Raji (cell line): ENCODE data around the gene ADAMTS14.

Experiments
- POLR2A ChIP-seq: IDR thresholded peaks from 2 replicates; pipeline ENCODE4 v1.6.1; 2011; ENCODE audit warnings: low read depth, low read length, control low read depth; ENCODE audit not compliant: insufficient read depth

The ADAMTS14 gene

GRCh38 chr10:70773965-70774809, 101.9 kb downstream of the ADAMTS14 start:
- no peak for TF ChIP-seq POLR2A

DNA sequence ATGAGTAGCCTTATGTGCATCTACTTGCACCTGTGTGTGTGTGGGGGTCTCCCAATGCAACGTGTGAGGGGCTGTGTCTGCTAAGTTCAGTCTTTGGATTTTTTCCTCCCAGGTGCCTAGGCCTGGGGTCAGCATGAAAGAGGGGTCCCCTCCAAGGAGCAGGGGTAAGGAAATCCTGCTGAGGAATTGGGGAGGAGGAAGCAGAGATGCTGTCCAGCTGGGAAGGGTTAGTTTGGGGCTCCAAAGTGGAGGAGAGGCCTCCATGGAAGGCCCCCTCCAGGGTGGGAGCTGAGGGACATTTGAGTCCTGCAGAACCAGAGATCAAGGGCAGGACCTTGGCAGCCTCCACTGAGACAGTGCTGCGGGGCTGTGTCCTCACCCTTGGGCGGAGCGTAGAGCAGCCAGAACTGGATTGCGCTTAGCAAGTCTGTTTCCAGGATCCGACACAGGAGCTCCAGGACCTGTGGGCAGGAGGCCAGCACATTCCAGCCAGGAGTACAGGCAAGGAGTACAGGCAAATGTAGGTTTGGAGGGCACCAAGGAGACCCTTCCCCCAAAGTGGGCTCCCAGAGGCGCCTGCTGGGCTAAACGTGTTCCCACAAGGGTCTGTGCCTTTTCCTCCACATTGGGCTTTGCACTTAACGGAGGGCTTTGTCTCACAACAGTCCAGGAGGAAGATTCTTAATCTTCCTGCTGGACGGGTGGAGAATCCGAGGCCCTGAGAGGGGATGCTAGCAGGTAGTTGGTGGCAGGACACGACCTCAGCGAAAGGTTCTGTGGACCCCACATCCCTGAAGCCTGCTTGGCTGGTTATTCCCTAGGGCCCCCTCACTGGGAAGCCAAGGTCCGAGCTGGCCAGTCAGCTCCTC, 102.7 kb downstream of the ADAMTS14 start:
- TF ChIP-seq POLR2A = no peak

GRCh38 chr10:70775679-70776454, 103.6 kb downstream of the ADAMTS14 start:
- no peak for TF ChIP-seq POLR2A

DNA sequence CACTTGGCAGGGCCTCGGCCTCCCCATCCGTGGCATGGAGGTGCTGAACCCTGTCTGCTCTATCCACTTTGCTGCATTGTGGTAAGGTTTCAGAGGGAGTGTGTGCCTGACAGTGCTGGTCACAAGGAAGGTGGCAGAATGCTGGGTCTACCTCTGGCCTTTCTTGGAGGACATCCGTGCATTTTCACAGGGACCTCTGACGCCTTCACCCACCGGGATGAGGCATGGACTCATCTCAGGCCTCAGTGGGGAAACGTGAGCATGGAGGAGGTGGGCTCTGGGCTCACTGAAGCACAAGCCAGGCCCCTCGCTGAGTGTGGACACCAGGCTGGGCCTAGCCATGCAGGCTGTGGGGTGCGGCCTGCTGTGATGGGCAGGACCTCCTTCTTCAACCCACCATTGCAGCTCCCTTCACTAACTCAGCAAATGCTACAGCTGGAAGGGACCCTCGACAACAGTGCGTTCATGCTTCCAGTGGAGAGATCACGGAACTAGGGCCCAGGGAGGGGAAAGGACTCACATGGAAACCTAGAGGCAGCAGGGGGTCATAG, 104.2 kb downstream of the ADAMTS14 start:
- TF ChIP-seq POLR2A = no peak

- no peak for TF ChIP-seq POLR2A
These were observed 105.0 kb downstream of the ADAMTS14 start for GRCh38 chr10:70777063-70777875.

- no peak for TF ChIP-seq POLR2A
These were observed 106.1 kb downstream of the ADAMTS14 start for GRCh38 chr10:70778267-70778924.

DNA sequence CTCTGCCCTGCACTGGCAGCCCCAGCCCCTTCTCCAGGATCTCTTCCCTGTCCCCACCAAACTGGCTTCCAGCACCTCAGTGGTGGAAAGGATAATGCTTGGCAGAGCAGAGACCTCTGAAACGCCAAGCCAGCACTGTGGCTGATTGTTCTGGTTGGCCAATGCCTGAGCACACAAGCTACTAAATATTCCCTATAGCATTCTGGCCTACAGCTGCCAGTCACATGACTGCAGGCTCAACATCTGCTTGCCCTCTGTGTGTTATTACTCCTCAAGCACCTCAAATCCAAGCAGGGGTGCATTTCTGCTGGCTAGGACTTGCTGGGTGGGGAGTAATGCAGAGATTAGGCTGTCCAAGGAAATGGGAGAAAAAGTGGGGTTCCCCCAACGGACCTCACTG, 106.8 kb downstream of the ADAMTS14 start:
- TF ChIP-seq POLR2A = no peak

DNA sequence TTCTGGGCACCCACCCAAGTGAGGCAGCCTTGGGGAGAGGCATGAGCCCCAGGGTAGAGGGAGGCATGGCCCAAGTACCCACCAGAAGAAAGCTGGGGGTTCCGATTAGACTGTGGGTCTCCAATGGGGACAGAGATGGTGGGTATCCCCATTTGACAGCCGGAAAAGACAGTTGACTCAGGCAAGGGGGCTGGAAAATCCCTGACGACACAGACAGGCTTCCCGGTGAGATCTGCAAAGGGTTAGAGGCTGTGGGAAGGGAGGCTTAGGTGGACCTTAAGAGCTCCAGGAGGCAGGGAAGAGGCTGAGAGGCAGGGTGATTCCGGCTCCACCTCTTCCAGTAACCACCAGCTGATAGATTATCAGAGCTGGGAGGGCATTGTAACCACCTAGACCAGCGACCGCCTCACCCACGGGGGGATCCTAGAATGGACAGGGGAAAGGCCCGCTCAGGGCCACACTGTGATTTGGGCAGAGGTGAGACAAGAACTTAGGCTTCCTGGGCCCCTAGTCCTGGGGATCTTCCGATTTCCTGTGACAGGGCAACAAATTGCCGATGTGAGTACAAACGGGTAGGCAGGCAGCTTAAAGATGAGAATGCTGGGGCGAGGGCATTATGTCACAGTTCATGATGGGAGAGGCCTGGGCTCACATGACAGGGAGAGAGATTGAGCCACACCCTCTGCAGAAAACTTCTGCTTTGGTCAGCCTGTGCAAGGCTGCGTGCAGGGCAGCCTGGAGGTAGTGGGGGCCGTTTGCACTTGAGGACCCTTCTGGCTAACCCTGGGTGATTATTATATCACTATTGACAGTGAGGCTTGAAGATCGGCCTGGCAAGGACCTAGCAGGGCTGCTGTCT, 107.4 kb downstream of the ADAMTS14 start:
- TF ChIP-seq POLR2A = no peak

DNA sequence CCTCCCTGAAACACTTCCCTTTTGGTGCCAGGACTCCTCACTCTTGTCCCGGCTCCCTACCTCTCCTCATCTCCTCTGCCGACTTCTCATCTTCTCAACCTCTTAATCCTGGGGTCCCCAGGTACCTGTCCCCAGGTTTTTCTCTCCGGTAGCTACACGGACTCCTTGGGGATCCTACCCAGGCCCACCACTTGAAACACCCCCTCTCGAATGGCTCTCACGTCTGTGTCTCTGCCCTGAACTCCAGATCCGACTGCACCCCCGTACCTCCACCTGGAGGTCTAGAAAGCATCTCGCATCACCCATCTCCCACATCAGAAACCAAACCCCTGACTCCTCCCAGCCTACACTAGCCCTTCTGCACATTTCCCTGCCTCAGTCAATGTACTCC, 108.1 kb downstream of the ADAMTS14 start:
- TF ChIP-seq POLR2A = no peak

- TF ChIP-seq POLR2A = no peak
These were observed 108.5 kb downstream of the ADAMTS14 start for GRCh38 chr10:70780772-70781171.

DNA sequence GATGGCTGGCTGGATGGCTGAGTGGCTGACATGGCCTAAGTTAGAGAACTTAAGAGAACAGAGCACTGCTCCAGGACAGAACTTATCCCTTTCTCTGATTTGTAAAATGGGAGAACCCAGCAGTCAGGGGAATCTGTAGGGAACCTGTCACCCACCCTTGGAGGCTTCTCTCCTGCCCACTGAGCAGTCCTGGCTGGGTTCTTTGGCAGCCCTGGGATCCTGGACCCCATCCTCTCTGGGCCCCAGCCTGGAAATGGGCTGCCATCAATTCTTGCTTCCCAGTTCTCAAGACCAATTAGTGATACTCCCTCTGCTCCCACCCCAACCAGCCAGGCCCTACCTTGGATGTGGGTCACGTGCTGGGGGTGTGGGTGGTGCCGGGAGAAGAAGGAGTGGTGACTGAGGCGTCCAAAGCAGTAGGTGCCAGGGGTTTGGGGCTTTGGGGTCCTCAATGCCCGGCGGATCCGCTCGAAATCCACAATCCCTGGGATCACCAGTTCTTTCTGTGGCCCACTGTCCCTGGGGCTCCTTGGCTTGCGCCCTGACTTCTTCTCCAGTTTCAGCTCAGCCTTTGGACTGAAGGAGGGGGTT, 109.2 kb downstream of the ADAMTS14 start:
- no peak for TF ChIP-seq POLR2A

GRCh38 chr10:70782086-70782745, 109.9 kb downstream of the ADAMTS14 start:
- no peak for TF ChIP-seq POLR2A
